Hepatocyte (in vitro differentiated cells): ENCODE measurements around the gene FAM168B.

ENCODE experiments used
- EZH2 ChIP-seq: fragments of 200-600 bp; sonication (generic); IDR thresholded peaks from 2 replicates; pipeline ENCODE4 v1.6.1; 2016; ENCODE audit warnings: antibody characterized with exemption, mild to moderate bottlenecking, borderline replicate concordance
- EZH2phosphoT487 ChIP-seq: fragments of 200-600 bp; sonication (generic); IDR thresholded peaks from one replicate; pipeline ENCODE4 v1.6.1; 2018; ENCODE audit warnings: antibody characterized with exemption, mild to moderate bottlenecking, low read depth, moderate library complexity; ENCODE audit not compliant: unreplicated experiment, severe bottlenecking
- TF ChIP-seq, protein P1 (sequence below): fragments of 200-600 bp; sonication (generic); IDR thresholded peaks from 2 replicates; pipeline ENCODE4 v1.5.1; 2016; ENCODE audit warnings: antibody characterized with exemption, mild to moderate bottlenecking; ENCODE audit not compliant: poor library complexity

DNA sequence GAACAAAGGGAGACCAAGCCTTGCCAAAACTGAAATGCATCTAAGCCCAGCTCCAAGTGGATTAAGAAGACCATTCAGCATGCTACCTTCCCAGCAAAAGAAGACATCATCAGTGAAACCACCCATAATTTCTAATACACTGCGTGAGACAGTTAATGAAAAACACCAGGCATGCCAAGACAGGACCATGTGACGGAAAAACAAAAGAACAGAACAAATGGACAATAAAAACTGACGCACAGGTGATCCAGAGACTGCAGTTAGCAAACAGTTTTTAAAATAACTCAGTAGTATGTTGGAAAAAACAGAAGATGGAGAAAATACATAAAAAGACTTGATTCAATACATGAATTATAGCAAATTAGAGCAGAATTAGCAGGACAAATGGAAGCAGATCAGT lies 15.3 kb downstream of the FAM168B start:
- TF ChIP-seq, protein P1, sequence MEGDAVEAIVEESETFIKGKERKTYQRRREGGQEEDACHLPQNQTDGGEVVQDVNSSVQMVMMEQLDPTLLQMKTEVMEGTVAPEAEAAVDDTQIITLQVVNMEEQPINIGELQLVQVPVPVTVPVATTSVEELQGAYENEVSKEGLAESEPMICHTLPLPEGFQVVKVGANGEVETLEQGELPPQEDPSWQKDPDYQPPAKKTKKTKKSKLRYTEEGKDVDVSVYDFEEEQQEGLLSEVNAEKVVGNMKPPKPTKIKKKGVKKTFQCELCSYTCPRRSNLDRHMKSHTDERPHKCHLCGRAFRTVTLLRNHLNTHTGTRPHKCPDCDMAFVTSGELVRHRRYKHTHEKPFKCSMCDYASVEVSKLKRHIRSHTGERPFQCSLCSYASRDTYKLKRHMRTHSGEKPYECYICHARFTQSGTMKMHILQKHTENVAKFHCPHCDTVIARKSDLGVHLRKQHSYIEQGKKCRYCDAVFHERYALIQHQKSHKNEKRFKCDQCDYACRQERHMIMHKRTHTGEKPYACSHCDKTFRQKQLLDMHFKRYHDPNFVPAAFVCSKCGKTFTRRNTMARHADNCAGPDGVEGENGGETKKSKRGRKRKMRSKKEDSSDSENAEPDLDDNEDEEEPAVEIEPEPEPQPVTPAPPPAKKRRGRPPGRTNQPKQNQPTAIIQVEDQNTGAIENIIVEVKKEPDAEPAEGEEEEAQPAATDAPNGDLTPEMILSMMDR: no peak
- TF ChIP-seq EZH2 (no peak), EZH2phosphoT487 (no peak)
